IMR-90 (cell line): ENCODE measurements around the gene INPP5A. TPM values are rescaled to one million over a fixed set of nuclear protein-coding genes. Genes with fewer than 3 reads are reported as not detected.

ENCODE experiments used
- ATAC-seq: fragments of 200-7000 bp; cut with Tn5 transposase; 2 replicates; pipeline ENCODE4 v1.9.1; 2020; ENCODE audit warnings: low read depth, mild to moderate bottlenecking, moderate library complexity
- BruUV-seq: library from RNA; stranded (reverse); fragments of 400-500 nt; replicated peaks from 2 replicates; lab custom pipeline; 2021; lab: Mats Ljungman, UMichigan
- CTCF ChIA-PET: fragments of 300-600 bp; formaldehyde crosslinking; extraction: SDS; loops from one replicate; lab custom pipeline; 2021; ENCODE audit warnings: antibody characterized with exemption; lab: Yijun Ruan, JAX
- POLR2A ChIA-PET: fragments of 300-600 bp; sonication (Branson Sonifier 250); formaldehyde crosslinking; loops from one replicate; lab custom pipeline; 2022; ENCODE audit warnings: antibody characterized with exemption; ENCODE audit not compliant: unreplicated experiment; lab: Charles Lee
- DNase-seq: peaks from one replicate; pipeline ENCODE4 v3.0.0; 2013
- H2AFZ ChIP-seq: replicated peaks from 2 replicates; pipeline ENCODE3; 2013; ENCODE audit warnings: low read length, mild to moderate bottlenecking; ENCODE audit not compliant: poor library complexity
- H2AK5ac ChIP-seq: 2 replicates; pipeline ENCODE4 v1.6.1; 2013; ENCODE audit warnings: low read depth, low read length, inconsistent platforms
- H2AK9ac ChIP-seq: replicated peaks from 2 replicates; pipeline ENCODE3; 2013; ENCODE audit warnings: mild to moderate bottlenecking, low read depth, low read length, moderate library complexity; ENCODE audit not compliant: poor library complexity
- H2BK120ac ChIP-seq: 2 replicates; pipeline ENCODE4 v1.6.1; 2013; ENCODE audit warnings: low read depth, low read length, inconsistent platforms
- H2BK15ac ChIP-seq: 3 replicates; pipeline ENCODE4 v1.6.1; 2013; ENCODE audit warnings: low read depth, low read length, inconsistent platforms
- H2BK20ac ChIP-seq: 2 replicates; pipeline ENCODE4 v1.6.1; 2013; ENCODE audit warnings: low read depth, mild to moderate bottlenecking, inconsistent platforms, low read length, moderate library complexity
- H2BK5ac ChIP-seq: 2 replicates; pipeline ENCODE4 v1.6.1; 2013; ENCODE audit warnings: mild to moderate bottlenecking, low read depth, low read length, inconsistent platforms; ENCODE audit not compliant: poor library complexity, severe bottlenecking
- H3K14ac ChIP-seq: replicated peaks from 2 replicates; pipeline ENCODE4 v1.6.1; 2013; ENCODE audit warnings: low read depth, low read length, inconsistent platforms
- H3K18ac ChIP-seq: 2 replicates; pipeline ENCODE4 v1.6.1; 2013; ENCODE audit warnings: low read depth, low read length, control low read depth
- H3K23ac ChIP-seq: 2 replicates; pipeline ENCODE4 v1.6.1; 2013; ENCODE audit warnings: low read depth, low read length, inconsistent platforms
- H3K27ac ChIP-seq: 2 replicates; pipeline ENCODE4 v1.5.1; 2013; ENCODE audit warnings: mild to moderate bottlenecking, control low read depth, low read length; ENCODE audit not compliant: insufficient read depth
- H3K27me3 ChIP-seq: 2 replicates; pipeline ENCODE4 v1.6.1; 2013; ENCODE audit warnings: low read length; ENCODE audit not compliant: control insufficient read depth, insufficient read depth
- H3K36me3 ChIP-seq: 2 replicates; pipeline ENCODE4 v1.6.1; 2013; ENCODE audit warnings: low read length, mixed read lengths; ENCODE audit not compliant: control insufficient read depth, insufficient read depth
- H3K4ac ChIP-seq: 2 replicates; pipeline ENCODE4 v1.6.1; 2013; ENCODE audit warnings: low read depth, low read length, inconsistent platforms
- H3K4me1 ChIP-seq: 2 replicates; pipeline ENCODE4 v1.6.1; 2013; ENCODE audit warnings: low read length, mixed read lengths; ENCODE audit not compliant: control insufficient read depth, insufficient read depth
- H3K4me2 ChIP-seq: 2 replicates; pipeline ENCODE4 v1.6.1; 2013; ENCODE audit warnings: low read depth, mild to moderate bottlenecking, control low read depth, low read length, moderate library complexity
- H3K4me3 ChIP-seq: 2 replicates; pipeline ENCODE4 v1.5.1; 2013; ENCODE audit warnings: low read depth, mild to moderate bottlenecking, control low read depth, low read length, moderate library complexity; ENCODE audit not compliant: insufficient read depth
- H3K56ac ChIP-seq: 2 replicates; pipeline ENCODE4 v1.6.1; 2013; ENCODE audit warnings: low read length, inconsistent platforms; ENCODE audit not compliant: insufficient read depth; ENCODE audit errors: extremely low read depth
- H3K79me1 ChIP-seq, 2 experiments: 2 replicates each; pipeline ENCODE4 v1.6.1; 2013; ENCODE audit warnings: low read length in 2 of 2, inconsistent platforms in 1 of 2, low read depth in 1 of 2
- H3K9ac ChIP-seq: 2 replicates; pipeline ENCODE4 v1.6.1; 2013; ENCODE audit warnings: low read depth, low read length, control low read depth
- H3K9me1 ChIP-seq: 2 replicates; pipeline ENCODE4 v1.6.1; 2013; ENCODE audit warnings: low read length, inconsistent platforms; ENCODE audit not compliant: insufficient read depth
- H3K9me3 ChIP-seq: 2 replicates; pipeline ENCODE4 v1.6.1; 2013; ENCODE audit warnings: low read length; ENCODE audit not compliant: control insufficient read depth, insufficient read depth
- H4K20me1 ChIP-seq: 2 replicates; pipeline ENCODE4 v1.6.1; 2013; ENCODE audit warnings: low read length, inconsistent platforms; ENCODE audit not compliant: insufficient read depth
- H4K5ac ChIP-seq: 2 replicates; pipeline ENCODE4 v1.6.1; 2013; ENCODE audit warnings: mild to moderate bottlenecking, low read depth, low read length, control low read depth
- H4K8ac ChIP-seq, 2 experiments: 2 replicates each; pipeline ENCODE4 v1.6.1; 2013; ENCODE audit warnings: low read depth in 2 of 2, low read length in 2 of 2, control low read depth in 1 of 2, inconsistent platforms in 1 of 2
- H4K91ac ChIP-seq: 2 replicates; pipeline ENCODE4 v1.6.1; 2013; ENCODE audit warnings: low read depth, low read length, inconsistent platforms; ENCODE audit not compliant: insufficient read depth
- BHLHE40 ChIP-seq: fragments of 150-350 bp; IDR thresholded peaks from 2 replicates; pipeline ENCODE4 v1.6.1; 2016; ENCODE audit warnings: mild to moderate bottlenecking, low read depth, low read length
- CEBPB ChIP-seq: IDR thresholded peaks from 2 replicates; pipeline ENCODE4 v1.6.1; 2012; ENCODE audit warnings: low read depth, low read length, improper control_type of control experiment
- CHD1 ChIP-seq: IDR thresholded peaks from 2 replicates; pipeline ENCODE4 v1.6.1; 2012; ENCODE audit warnings: low read depth, low read length, improper control_type of control experiment
- CTCF ChIP-seq: conservative IDR thresholded peaks from 2 replicates; pipeline ENCODE4 v1.5.1; 2012; ENCODE audit warnings: mild to moderate bottlenecking, low read depth, low read length, improper control_type of control experiment
- ELK1 ChIP-seq: fragments of 150-350 bp; IDR thresholded peaks from 2 replicates; pipeline ENCODE4 v1.6.1; 2016; ENCODE audit warnings: low read depth, mild to moderate bottlenecking, low read length, moderate library complexity, borderline replicate concordance
- MAFK ChIP-seq: IDR thresholded peaks from 2 replicates; pipeline ENCODE4 v1.6.1; 2012; ENCODE audit warnings: low read depth, low read length, improper control_type of control experiment
- MAZ ChIP-seq: IDR thresholded peaks from 2 replicates; pipeline ENCODE4 v1.6.1; 2012; ENCODE audit warnings: low read depth, mild to moderate bottlenecking, low read length, improper control_type of control experiment, moderate library complexity, borderline replicate concordance
- MXI1 ChIP-seq: IDR thresholded peaks from 2 replicates; pipeline ENCODE4 v1.6.1; 2012; ENCODE audit warnings: low read depth, mild to moderate bottlenecking, low read length, moderate library complexity, borderline replicate concordance
- NFE2L2 ChIP-seq: fragments of 150-350 bp; IDR thresholded peaks from 2 replicates; pipeline ENCODE4 v1.6.1; 2016; ENCODE audit warnings: low read depth, mild to moderate bottlenecking, low read length
- POLR2A ChIP-seq: IDR thresholded peaks from 2 replicates; pipeline ENCODE4 v1.6.1; 2012; ENCODE audit warnings: mild to moderate bottlenecking, low read depth, low read length
- RAD21 ChIP-seq: IDR thresholded peaks from 2 replicates; pipeline ENCODE4 v1.6.1; 2012; ENCODE audit warnings: low read length, improper control_type of control experiment
- RCOR1 ChIP-seq: IDR thresholded peaks from 2 replicates; pipeline ENCODE4 v1.6.1; 2012; ENCODE audit warnings: mild to moderate bottlenecking, low read length, improper control_type of control experiment; ENCODE audit not compliant: insufficient replicate concordance
- RFX5 ChIP-seq: IDR thresholded peaks from 2 replicates; pipeline ENCODE4 v1.8.0; 2012; ENCODE audit warnings: low read depth, mild to moderate bottlenecking, low read length, moderate library complexity
- SMC3 ChIP-seq: fragments of 150-350 bp; IDR thresholded peaks from 2 replicates; pipeline ENCODE4 v1.6.1; 2016; ENCODE audit warnings: low read depth, mild to moderate bottlenecking, antibody characterized with exemption, low read length, moderate library complexity
- WGBS, 2 experiments: methylation state at CpG; one replicate each; pipeline versions ENCODE4 v1.1.5 to v1.1.7; 2013; ENCODE audit warnings: missing lambda C conversion rate in 2 of 2; ENCODE audit not compliant: insufficient read length in 1 of 2; ENCODE audit errors: extremely low coverage in 2 of 2; 5-methylcytosine and 5-hydroxymethylcytosine counted together
- dilution Hi-C: fragments of 300-500 bp; cut with HindIII; formaldehyde crosslinking; loops from one replicate; pipeline ENCODE4 v1.14.3; 2018; ENCODE audit warnings: low sequenced_read_pairs; ENCODE audit not compliant: unreplicated experiment
- in situ Hi-C: fragments of 300-500 bp; cut with MboI; formaldehyde crosslinking; loops from 3 replicates; pipeline ENCODE4 v1.14.3; 2019; ENCODE audit warnings: low sequenced_read_pairs, inconsistent platforms, mixed read lengths
- intact Hi-C: fragments of 100-400 bp; cut with micrococcal nuclease; formaldehyde crosslinking; loops from 2 replicates; pipeline ENCODE4 v1.10.0; 2022
- polyA plus RNA-seq, 3 experiments: library from polyadenylated mRNA; depleted of rRNA; stranded (reverse); fragments of >200 nt; gene quantifications; 2 replicates each; pipeline ENCODE4 v1.2.3, GENCODE V29; 2012; ENCODE audit warnings: low replicate concordance in 1 of 3
- total RNA-seq: library from RNA; depleted of rRNA; stranded (reverse); fragments of >200 nt; gene quantifications from 2 replicates; pipeline ENCODE4 v1.2.3, GENCODE V29; 2012
- TF ChIP-seq, protein P1 (sequence below): fragments of 150-350 bp; IDR thresholded peaks from 2 replicates; pipeline ENCODE4 v1.6.1; 2017; ENCODE audit warnings: mild to moderate bottlenecking, antibody characterized with exemption, low read length, low read depth

INPP5A gene
- total and polyA plus RNA-seq, 2 of the 4 experiments (the other 2 are of a cell fraction) = 21.4 to 36.7 TPM

DNA sequence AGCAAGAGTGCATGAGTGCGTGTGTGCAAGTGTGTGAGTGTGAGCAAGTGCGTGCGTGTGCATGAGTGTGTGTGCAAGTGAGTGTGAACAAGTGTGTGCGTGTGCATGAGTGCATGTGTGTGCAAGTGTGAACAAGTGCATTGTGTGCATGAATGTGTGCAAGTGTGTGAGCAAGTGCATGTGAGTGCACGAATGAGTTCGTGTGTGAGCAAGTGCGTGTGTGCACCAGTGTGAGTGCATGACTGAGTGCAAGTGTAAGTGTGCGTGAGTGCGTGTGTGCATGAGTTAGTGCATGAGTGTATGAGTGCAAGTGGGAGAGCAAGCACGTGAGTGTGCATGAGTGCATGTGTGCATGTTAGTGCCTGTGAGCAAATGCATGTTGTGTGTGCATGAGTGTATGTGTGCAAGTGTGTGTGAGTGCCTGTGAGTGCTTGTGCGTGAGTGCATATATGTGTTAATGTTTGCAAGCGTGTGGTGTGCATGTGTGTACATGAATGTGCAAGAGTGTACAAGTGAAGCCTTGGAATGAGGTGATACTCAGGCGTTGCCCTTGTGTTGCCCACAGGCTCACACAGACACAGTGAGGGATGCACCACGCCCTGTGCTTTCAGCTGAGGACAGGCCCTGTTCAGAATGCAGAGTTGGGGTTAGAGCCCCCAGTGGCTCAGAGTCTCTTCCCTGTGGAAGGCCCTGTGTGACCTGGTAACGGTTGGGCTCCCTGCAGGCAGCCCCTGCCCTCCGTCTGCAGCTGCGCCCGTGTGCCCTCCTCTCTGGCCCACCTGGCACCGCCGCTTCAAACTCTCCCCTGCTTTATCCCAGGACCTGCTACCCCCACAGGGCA lies 151.2 kb downstream of the INPP5A start:
- no peaks in the 10 kb centered on the region for H3K27me3 ChIP-seq
- H3K9me3 ChIP-seq = no peaks in the 10 kb centered on the region
- H2BK5ac ChIP-seq = no peak overlapping the region
- no peak overlapping the region for H2BK15ac ChIP-seq
- dilution Hi-C loops (no loop called here), intact Hi-C loops (no loop called here), in situ Hi-C loops (no loop called here)
- ATAC-seq (no peak), DNase-seq (no peak)
- H3K36me3 ChIP-seq = peaks cover 6% of the 10 kb centered on the region
- no peak overlapping the region for H2AFZ ChIP-seq
- H2BK120ac ChIP-seq = no peak overlapping the region
- peaks cover 18% of the 10 kb centered on the region; the same call in 1 of the 2 replicates for H4K20me1 ChIP-seq
- ChIA-PET POLR2A (no interaction called here), CTCF (no interaction called here)
- no peak overlapping the region for H4K5ac ChIP-seq
- no peak overlapping the region for H3K4ac ChIP-seq
- H3K79me1 ChIP-seq = peaks cover 20 to 44% of the 10 kb centered on the region in 2 experiments
- no TSS peak for BruUV-seq
- no peak overlapping the region for H4K91ac ChIP-seq
- no peak overlapping the region for H3K4me3 ChIP-seq
- no peak overlapping the region for H4K8ac ChIP-seq
- WGBS, 2 experiments = 97% methylated on average over 12 of the region's 20 CpGs; no CpG with 5 or more reads in 1 of the 2 experiments
- H2AK9ac ChIP-seq = no peak overlapping the region
- no peak overlapping the region for H2AK5ac ChIP-seq
- no peak overlapping the region for H3K18ac ChIP-seq
- no peak overlapping the region for H3K56ac ChIP-seq
- no peak overlapping the region for H3K23ac ChIP-seq
- H2BK20ac ChIP-seq = no peak overlapping the region
- no peak overlapping the region for H3K4me2 ChIP-seq
- peaks cover 18% of the 10 kb centered on the region for H3K9me1 ChIP-seq
- H3K9ac ChIP-seq = no peak overlapping the region
- H3K4me1 ChIP-seq = peaks cover 16% of the 10 kb centered on the region
- H3K27ac ChIP-seq = no peak overlapping the region
- H3K14ac ChIP-seq = no peak overlapping the region
- no peak for TF ChIP-seq ELK1
- no peak for TF ChIP-seq BHLHE40
- TF ChIP-seq NFE2L2 = no peak
- TF ChIP-seq RAD21 = no peak
- TF ChIP-seq MAZ = no peak
- TF ChIP-seq, protein P1, sequence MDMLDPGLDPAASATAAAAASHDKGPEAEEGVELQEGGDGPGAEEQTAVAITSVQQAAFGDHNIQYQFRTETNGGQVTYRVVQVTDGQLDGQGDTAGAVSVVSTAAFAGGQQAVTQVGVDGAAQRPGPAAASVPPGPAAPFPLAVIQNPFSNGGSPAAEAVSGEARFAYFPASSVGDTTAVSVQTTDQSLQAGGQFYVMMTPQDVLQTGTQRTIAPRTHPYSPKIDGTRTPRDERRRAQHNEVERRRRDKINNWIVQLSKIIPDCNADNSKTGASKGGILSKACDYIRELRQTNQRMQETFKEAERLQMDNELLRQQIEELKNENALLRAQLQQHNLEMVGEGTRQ = no peak
- no peak for TF ChIP-seq MAFK
- no peak for TF ChIP-seq CTCF
- TF ChIP-seq RCOR1 = no peak
- no peak for TF ChIP-seq POLR2A
- TF ChIP-seq MXI1 = no peak
- no peak for TF ChIP-seq CHD1
- TF ChIP-seq SMC3 = no peak
- TF ChIP-seq CEBPB = no peak
- TF ChIP-seq RFX5 = no peak
